Body of pancreas (tissue), 4 donors: ENCODE results near the gene NF1.

Source experiments
- CTCF ChIP-seq, 7 experiments: fragments of 450-650 bp in 4 of 7; fragments of 200-600 bp in 3 of 7; sonication (generic) in 3 of 7; IDR thresholded peaks; one replicate each; pipeline ENCODE4 v1.5.1; 2016 to 2019; ENCODE audit warnings: antibody characterized with exemption in 7 of 7
- POLR2A ChIP-seq, 3 donors: fragments of 450-650 bp; IDR thresholded peaks; one replicate each; pipeline ENCODE4 v1.6.1; 2016; ENCODE audit warnings: antibody characterized with exemption in 3 of 3, mild to moderate bottlenecking in 2 of 3

- TF ChIP-seq POLR2A (IDR thresholded peaks at IDR 0.05) (no peak), CTCF (IDR thresholded peaks at IDR 0.05) (no peak)
Measured at GRCh38 chr17:31366088-31366487, 271.3 kb downstream of the NF1 start.
